ENCODE results near the gene SHOX.

- no peak for TF ChIP-seq CTCF (IDR thresholded peaks at IDR 0.05)
- no peak for TF ChIP-seq POLR2A (IDR thresholded peaks at IDR 0.05)
These were observed 1.3 kb downstream of the SHOX start for GRCh38 chrX:631802-632365.
